Measurements from ENCODE around the gene KLHDC1. TPM values are rescaled to one million over a fixed set of nuclear protein-coding genes. Genes with fewer than 3 reads are reported as not detected.
"Not testable (repeated sequence)": the region's sequence is repeated elsewhere in the genome, so short reads cannot be mapped to it uniquely, and the experiment has no call there.

Gene KLHDC1
- total RNA-seq, 1 donor from 2014 or later = 6.9 TPM

DNA sequence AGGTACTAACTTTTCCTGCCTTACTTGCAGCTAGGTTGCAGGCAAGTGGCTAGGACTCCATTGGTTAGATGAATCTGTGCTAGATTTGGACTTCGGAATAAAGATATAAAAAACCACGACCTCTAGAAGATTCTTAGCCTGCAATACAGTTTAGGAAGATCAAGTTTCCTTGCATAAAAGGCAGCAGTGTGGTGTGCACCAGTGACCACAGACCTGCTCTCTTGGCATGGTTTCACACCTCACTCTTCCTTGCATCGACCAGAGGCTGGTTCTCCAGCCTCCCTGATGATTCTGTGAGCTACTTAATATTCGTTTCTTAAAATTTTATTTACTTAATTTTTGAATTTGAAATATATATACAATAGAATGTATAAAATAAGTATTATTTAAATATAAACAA lies 9.8 kb downstream of the KLHDC1 start:
- Mint-ChIP-seq H3K4me3 (no peak overlapping the region), H3K36me3 (ENCODE audit: low read depth) (peaks cover 7% of the 10 kb centered on the region), H3K27me3 (no peaks in the 10 kb centered on the region), H3K27ac (no peak overlapping the region), H3K9me3 (no peaks in the 10 kb centered on the region), H3K4me1 (no peaks in the 10 kb centered on the region)
- CTCF ChIA-PET = no interaction called here
- POLR2A ChIA-PET = interaction anchor here (0.7 kb wide), 1 partner anchor 21 kb away, joined by 4 read pairs; no protein-coding TSS in a partner anchor
- DNase-seq = no peak
- TF ChIP-seq, protein P1, sequence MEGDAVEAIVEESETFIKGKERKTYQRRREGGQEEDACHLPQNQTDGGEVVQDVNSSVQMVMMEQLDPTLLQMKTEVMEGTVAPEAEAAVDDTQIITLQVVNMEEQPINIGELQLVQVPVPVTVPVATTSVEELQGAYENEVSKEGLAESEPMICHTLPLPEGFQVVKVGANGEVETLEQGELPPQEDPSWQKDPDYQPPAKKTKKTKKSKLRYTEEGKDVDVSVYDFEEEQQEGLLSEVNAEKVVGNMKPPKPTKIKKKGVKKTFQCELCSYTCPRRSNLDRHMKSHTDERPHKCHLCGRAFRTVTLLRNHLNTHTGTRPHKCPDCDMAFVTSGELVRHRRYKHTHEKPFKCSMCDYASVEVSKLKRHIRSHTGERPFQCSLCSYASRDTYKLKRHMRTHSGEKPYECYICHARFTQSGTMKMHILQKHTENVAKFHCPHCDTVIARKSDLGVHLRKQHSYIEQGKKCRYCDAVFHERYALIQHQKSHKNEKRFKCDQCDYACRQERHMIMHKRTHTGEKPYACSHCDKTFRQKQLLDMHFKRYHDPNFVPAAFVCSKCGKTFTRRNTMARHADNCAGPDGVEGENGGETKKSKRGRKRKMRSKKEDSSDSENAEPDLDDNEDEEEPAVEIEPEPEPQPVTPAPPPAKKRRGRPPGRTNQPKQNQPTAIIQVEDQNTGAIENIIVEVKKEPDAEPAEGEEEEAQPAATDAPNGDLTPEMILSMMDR (IDR thresholded peaks at IDR 0.05) = no peak
- intact Hi-C loops (cut with micrococcal nuclease) = no loop called here
- ATAC-seq (ENCODE audit: low read depth) = no peak

DNA sequence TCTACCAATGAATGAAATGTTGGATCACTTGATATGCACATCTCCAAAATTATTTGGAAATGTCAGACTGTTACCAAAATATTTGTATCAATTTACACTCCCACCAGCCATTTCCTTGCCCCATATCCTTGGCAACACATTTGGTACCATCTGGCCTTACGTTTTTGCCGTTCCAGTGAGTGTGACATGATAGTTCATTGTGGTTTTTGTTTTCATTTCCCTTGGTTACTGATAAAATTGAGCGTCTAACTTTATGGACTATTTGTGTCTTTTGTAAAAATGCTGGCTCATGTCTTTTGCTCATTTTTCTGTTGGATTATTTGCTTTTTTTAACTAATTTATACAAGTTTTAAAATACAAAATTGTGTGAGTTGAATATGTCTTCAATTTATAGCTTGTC lies 11.0 kb downstream of the KLHDC1 start:
- no peaks in the 10 kb centered on the region for H3K27me3 Mint-ChIP-seq
- no peaks in the 10 kb centered on the region for H3K4me1 Mint-ChIP-seq
- POLR2A ChIA-PET = interaction anchor here (0.7 kb wide), 1 partner anchor 458 kb away, joined by 6 read pairs; no protein-coding TSS in a partner anchor
- intact Hi-C loops (cut with micrococcal nuclease) = no loop called here
- CTCF ChIA-PET = no interaction called here
- TF ChIP-seq, protein P1 (IDR thresholded peaks at IDR 0.05) = no peak
- H3K4me3 Mint-ChIP-seq = no peak overlapping the region
- no peak for ATAC-seq (ENCODE audit: low read depth)
- no peak for DNase-seq
- no peaks in the 10 kb centered on the region for H3K9me3 Mint-ChIP-seq
- peaks cover 7% of the 10 kb centered on the region for H3K36me3 Mint-ChIP-seq (ENCODE audit: low read depth)
- no peak overlapping the region for H3K27ac Mint-ChIP-seq

DNA sequence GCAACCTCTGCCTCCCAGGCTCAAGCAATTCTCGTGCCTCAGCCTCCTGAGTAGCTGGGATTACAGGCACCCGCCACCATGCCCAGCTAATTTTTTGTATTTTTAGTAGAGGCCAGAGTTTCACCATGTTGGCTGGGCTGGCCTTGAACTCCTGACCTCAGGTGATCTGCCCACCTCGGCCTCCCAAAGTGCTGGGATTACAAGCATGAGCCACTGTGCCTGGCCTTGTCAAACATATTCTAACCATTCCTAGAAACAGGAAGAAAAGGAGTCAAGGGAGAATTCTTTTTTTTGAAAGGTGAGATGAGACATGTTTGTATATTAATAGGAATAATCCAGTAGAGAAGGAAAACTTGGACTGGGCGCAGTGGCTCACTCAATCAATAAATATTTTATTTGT lies 11.6 kb downstream of the KLHDC1 start:
- not testable (repeated sequence) for H3K4me3 Mint-ChIP-seq
- POLR2A ChIA-PET = interaction anchor here (0.7 kb wide), 1 partner anchor 458 kb away, joined by 6 read pairs; no protein-coding TSS in a partner anchor

DNA sequence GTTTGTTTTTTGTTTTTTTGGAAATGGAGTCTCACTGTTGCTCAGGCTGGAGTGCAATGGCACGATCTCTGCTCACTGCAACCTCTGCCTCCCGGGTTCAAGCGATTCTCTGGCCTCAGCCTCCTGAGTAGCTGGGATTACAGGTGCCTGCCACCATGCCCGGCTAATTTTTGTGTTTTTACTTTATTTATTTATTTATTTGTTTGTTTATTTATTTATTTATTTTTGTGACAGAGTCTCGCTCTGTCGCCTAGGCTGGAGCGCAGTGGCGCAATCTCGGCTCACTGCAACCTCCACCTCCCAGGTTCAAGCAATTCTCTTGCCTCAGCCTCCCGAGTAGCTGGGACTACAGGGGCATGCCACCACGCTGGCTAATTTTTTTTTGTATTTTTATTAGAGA lies 18.1 kb downstream of the KLHDC1 start:
- H3K4me3 Mint-ChIP-seq; intact Hi-C loops (cut with micrococcal nuclease); CTCF ChIA-PET; POLR2A ChIA-PET; H3K27me3 Mint-ChIP-seq; ATAC-seq (ENCODE audit: low read depth); H3K27ac Mint-ChIP-seq; DNase-seq; H3K4me1 Mint-ChIP-seq; H3K9me3 Mint-ChIP-seq: not testable (repeated sequence)
- H3K36me3 Mint-ChIP-seq (ENCODE audit: low read depth) = peaks cover 11% of the 10 kb centered on the region

More for the DNA sequence above, 11.6 kb downstream of the KLHDC1 start:
- DNase-seq; H3K9me3 Mint-ChIP-seq; intact Hi-C loops (cut with micrococcal nuclease); ATAC-seq (ENCODE audit: low read depth); H3K36me3 Mint-ChIP-seq (ENCODE audit: low read depth); H3K4me1 Mint-ChIP-seq; H3K27ac Mint-ChIP-seq; H3K27me3 Mint-ChIP-seq; CTCF ChIA-PET: not testable (repeated sequence)

DNA sequence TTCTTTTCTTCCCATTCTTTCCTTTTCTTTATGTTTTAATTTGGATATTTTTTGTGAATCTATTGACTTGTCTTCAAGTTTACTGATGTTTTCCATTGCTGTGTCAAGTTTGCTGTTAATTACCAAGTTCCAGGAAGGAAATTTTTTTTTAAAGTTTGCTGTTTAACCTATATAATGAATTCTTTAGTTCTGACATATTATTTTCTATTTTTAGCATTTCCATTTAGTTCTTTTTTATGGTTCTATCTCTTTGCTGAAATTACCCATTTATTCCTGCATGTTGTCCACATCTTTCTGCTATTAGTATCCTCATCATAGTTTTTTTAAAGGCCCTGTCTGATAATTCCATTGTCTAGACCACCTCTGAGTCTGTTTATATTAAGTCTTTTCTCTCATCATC lies 27.8 kb downstream of the KLHDC1 start:
- CTCF ChIA-PET = no interaction called here
- POLR2A ChIA-PET = no interaction called here
- TF ChIP-seq, protein P1 (IDR thresholded peaks at IDR 0.05) = no peak
- peaks cover 2% of the 10 kb centered on the region for H3K9me3 Mint-ChIP-seq
- no peaks in the 10 kb centered on the region for H3K4me1 Mint-ChIP-seq
- no peak overlapping the region for H3K27ac Mint-ChIP-seq
- H3K36me3 Mint-ChIP-seq (ENCODE audit: low read depth) = peaks cover 51% of the 10 kb centered on the region
- no peak for ATAC-seq (ENCODE audit: low read depth)
- H3K4me3 Mint-ChIP-seq = no peak overlapping the region
- no peaks in the 10 kb centered on the region for H3K27me3 Mint-ChIP-seq
- DNase-seq = no peak
- intact Hi-C loops (cut with micrococcal nuclease) = no loop called here

DNA sequence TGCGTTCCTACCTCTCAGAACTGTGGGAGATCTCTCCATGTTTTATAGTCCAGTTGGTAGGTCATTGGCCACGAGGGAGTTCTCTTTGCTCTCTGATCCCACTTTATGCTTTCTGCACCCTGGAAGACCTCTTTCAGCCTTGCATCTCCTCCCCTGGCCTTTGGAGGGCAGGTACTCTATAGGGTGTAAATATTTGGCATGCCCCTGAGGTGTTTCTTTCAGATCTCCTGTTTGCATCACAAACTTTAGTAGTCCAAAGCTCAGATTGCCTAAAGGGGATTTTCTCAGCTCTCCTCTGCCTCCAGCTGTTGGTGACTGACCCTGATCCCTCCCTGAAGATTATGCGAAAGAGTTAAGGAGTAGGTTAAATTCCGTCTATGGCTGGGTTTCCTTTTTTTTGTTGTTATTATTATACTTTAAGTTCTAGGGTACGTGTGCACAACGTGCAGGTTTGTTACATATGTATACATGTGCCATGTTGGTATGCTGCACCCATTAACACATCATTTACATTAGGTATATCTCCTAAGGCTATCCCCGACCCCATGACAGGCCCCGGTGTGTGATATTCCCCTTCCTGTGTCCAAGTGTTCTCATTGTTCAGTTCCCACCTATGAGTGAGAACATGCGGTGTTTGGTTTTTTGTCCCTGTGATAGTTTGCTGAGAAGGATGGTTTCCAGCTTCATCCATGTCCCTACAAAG lies 29.0 kb downstream of the KLHDC1 start:
- POLR2A ChIA-PET; H3K27me3 Mint-ChIP-seq; CTCF ChIA-PET; DNase-seq; H3K27ac Mint-ChIP-seq; H3K4me1 Mint-ChIP-seq; H3K9me3 Mint-ChIP-seq; H3K4me3 Mint-ChIP-seq; ATAC-seq (ENCODE audit: low read depth); intact Hi-C loops (cut with micrococcal nuclease): not testable (repeated sequence)
- peaks cover 56% of the 10 kb centered on the region for H3K36me3 Mint-ChIP-seq (ENCODE audit: low read depth)

All from activated B cell treated with CpG ODN at 0.5 μM for 24 hours (primary cell).